Stimulated activated naive CD8-positive, alpha-beta T cell treated with anti-CD3 and anti-CD28 coated beads, Interleukin-15, amount 100 ng/mL, for 72 hours (primary cell): ENCODE data around the gene KMO.

Source experiments
- ATAC-seq: fragments of 150-1000 bp; cut with Tn5 transposase; 2 replicates; pipeline ENCODE4 v1.10.0; 2021; ENCODE audit warnings: mild to moderate bottlenecking, moderate library complexity
- DNase-seq, 2 donors: peaks; one replicate each; pipeline ENCODE4 v3.0.0; 2021 to 2022
- H3K27ac Mint-ChIP-seq, 2 donors: one replicate each; pipeline ENCODE4 v1.8.0; 2022; ENCODE audit warnings: mild to moderate bottlenecking in 2 of 2, mixed read lengths in 2 of 2, moderate library complexity in 2 of 2
- H3K27me3 Mint-ChIP-seq: one replicate; pipeline ENCODE4 v1.8.0; 2022; ENCODE audit warnings: mixed read lengths
- H3K4me1 Mint-ChIP-seq: one replicate; pipeline ENCODE4 v1.8.0; 2022; ENCODE audit warnings: mild to moderate bottlenecking, mixed read lengths
- H3K4me3 Mint-ChIP-seq, 2 donors: one replicate each; pipeline ENCODE4 v1.8.0; 2022; ENCODE audit warnings: mild to moderate bottlenecking in 2 of 2, mixed read lengths in 2 of 2, moderate library complexity in 1 of 2
- H3K9me3 Mint-ChIP-seq, 2 donors: one replicate each; pipeline ENCODE4 v1.8.0; 2022; ENCODE audit warnings: mixed read lengths in 2 of 2

The KMO gene

GRCh38 chr1:241603731-241604245 is 71.6 kb downstream of the KMO start:
- Mint-ChIP-seq H3K9me3 (no peaks in the 10 kb centered on the region), H3K4me1 (no peaks in the 10 kb centered on the region), H3K4me3 (no peak overlapping the region), H3K27me3 (no peaks in the 10 kb centered on the region), H3K27ac (peak overlapping the region in 1 of 2 donors; percentile 60)
- ATAC-seq (no peak), DNase-seq (no peak)

DNA sequence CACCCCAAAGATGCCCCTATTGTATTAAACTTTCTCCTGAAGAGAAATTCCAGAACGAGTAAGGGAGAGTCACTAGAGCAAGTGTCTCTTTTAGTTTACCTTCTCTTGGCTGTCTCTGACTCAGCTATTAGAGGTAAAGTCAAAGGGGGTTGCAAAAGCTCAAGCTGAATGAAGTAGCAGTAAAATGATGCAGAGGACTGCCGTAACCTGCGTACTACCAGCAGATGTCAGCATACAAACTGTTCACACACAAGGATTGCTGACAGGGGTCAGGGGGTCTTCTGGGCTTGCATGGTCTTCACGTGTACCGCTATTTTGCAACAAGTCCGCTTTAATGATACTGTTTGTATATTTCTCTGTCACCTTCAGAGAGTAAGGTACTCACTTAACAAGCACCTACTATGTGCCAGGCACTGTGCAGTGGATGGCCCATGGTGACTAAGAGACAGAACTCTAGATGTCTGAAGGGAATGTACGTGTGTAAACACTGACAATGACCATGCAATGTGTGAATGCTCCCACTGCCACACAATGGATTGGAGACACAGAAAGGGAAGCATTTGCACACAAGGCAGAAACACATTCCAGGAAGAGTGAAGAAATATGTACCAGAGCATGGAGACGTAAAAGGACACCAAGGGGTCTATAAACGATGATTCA is 73.1 kb downstream of the KMO start:
- H3K9me3 Mint-ChIP-seq: no peaks in the 10 kb centered on the region
- H3K27me3 Mint-ChIP-seq: no peaks in the 10 kb centered on the region
- no peak overlapping the region for H3K27ac Mint-ChIP-seq
- no peaks in the 10 kb centered on the region for H3K4me1 Mint-ChIP-seq
- ATAC-seq (no peak), DNase-seq (no peak)
- no peak overlapping the region for H3K4me3 Mint-ChIP-seq

DNA sequence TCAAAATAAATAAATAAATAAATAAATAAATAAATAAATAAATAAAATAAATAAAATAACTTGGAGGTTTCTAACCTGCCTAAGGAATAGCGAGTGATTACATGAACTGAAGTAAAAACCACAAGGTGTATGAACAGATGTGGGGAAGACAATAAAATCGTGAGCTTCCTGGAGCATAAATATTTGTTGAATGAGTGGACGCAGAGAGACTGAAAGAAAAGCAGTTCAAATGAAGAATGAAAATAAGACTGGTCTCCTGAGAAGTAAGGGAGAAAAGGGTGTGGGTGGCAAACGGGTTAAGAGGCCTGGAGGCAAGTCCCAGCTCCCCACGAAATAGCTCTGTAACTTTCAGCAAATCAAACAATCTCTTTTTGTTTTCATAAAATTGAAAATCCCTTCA is 74.4 kb downstream of the KMO start:
- DNase-seq: no peak
- Mint-ChIP-seq H3K4me1 (no peaks in the 10 kb centered on the region), H3K4me3 (no peak overlapping the region), H3K27ac (no peak overlapping the region), H3K27me3 (no peaks in the 10 kb centered on the region), H3K9me3 (no peaks in the 10 kb centered on the region)
- ATAC-seq: no peak

- no peak for ATAC-seq
- Mint-ChIP-seq H3K4me3 (no peak overlapping the region), H3K9me3 (no peaks in the 10 kb centered on the region), H3K4me1 (peaks cover 2% of the 10 kb centered on the region), H3K27ac (peak overlapping the region in 1 of 2 donors; percentile 54), H3K27me3 (no peaks in the 10 kb centered on the region)
- no peak for DNase-seq
These were observed 75.3 kb downstream of the KMO start for GRCh38 chr1:241607497-241607896.

- no peaks in the 10 kb centered on the region for H3K9me3 Mint-ChIP-seq
- no peak overlapping the region for H3K4me3 Mint-ChIP-seq
- DNase-seq (no peak), ATAC-seq (peak; percentile 57)
- no peaks in the 10 kb centered on the region for H3K27me3 Mint-ChIP-seq
- no peak overlapping the region for H3K27ac Mint-ChIP-seq
- H3K4me1 Mint-ChIP-seq: peaks cover 7% of the 10 kb centered on the region
These were observed 76.3 kb downstream of the KMO start for GRCh38 chr1:241608379-241609033.

DNA sequence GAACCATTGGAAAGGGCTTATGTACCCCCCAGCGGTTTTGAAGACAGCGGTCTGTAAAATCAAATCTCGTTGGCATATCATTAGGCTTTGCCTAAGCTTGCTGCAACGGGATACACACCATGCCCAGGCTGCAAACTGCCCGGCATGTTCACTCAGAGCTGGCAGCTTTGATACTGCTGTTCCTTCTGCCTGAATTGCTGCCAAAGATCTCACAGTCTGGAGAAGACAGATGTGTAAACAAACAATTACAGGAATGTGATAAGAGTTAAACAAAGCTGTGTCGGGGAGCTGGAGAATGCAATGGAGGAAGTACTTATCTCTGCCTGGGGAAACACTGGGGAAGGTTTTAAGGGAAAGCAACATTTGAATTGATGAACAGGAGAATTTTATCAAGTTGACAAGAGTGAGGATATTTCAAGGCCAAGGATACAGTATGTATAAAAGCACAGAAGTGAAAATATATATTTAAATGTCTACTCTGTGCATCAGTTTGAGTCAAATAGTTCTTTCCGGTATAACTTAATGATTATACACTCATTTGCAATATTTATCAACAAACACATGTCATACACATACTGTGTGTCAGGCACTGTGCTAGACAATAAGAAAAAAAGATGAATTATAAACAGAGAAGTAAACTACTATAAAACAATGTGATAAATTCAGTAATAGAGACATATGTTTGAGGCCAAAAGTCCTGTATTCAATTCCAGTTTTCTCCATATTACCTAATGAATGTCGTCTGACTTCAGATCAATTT is 78.1 kb downstream of the KMO start:
- H3K4me3 Mint-ChIP-seq: no peak overlapping the region
- DNase-seq (no peak), ATAC-seq (no peak)
- peaks cover 7% of the 10 kb centered on the region for H3K4me1 Mint-ChIP-seq
- no peaks in the 10 kb centered on the region for H3K27me3 Mint-ChIP-seq
- H3K9me3 Mint-ChIP-seq: no peaks in the 10 kb centered on the region
- H3K27ac Mint-ChIP-seq: no peak overlapping the region

- ATAC-seq: peak; percentile 80
- no peaks in the 10 kb centered on the region for H3K9me3 Mint-ChIP-seq
- H3K4me3 Mint-ChIP-seq: no peak overlapping the region
- DNase-seq: peak; percentile 13 to 15
- H3K27ac Mint-ChIP-seq: no peak overlapping the region
- no peaks in the 10 kb centered on the region for H3K27me3 Mint-ChIP-seq
- peaks cover 7% of the 10 kb centered on the region for H3K4me1 Mint-ChIP-seq
These were observed 78.9 kb downstream of the KMO start for GRCh38 chr1:241611063-241611462.

- no peak for ATAC-seq
These were observed 79.6 kb downstream of the KMO start for GRCh38 chr1:241611736-241612135.

GRCh38 chr1:241612533-241613477 is 80.6 kb downstream of the KMO start:
- no peaks in the 10 kb centered on the region for H3K27me3 Mint-ChIP-seq
- H3K9me3 Mint-ChIP-seq: no peaks in the 10 kb centered on the region
- H3K4me1 Mint-ChIP-seq: peaks cover 7% of the 10 kb centered on the region
- peak overlapping the region; percentile 7 to 18 for H3K4me3 Mint-ChIP-seq
- ATAC-seq (no peak), DNase-seq (no peak)
- H3K27ac Mint-ChIP-seq: peak overlapping the region in 1 of 2 donors; percentile 3

More at GRCh38 chr1:241611736-241612135, 79.6 kb downstream of the KMO start:
- DNase-seq: no peak
- Mint-ChIP-seq H3K4me1 (peaks cover 7% of the 10 kb centered on the region), H3K9me3 (no peaks in the 10 kb centered on the region), H3K27me3 (no peaks in the 10 kb centered on the region), H3K4me3 (no peak overlapping the region), H3K27ac (no peak overlapping the region)

DNA sequence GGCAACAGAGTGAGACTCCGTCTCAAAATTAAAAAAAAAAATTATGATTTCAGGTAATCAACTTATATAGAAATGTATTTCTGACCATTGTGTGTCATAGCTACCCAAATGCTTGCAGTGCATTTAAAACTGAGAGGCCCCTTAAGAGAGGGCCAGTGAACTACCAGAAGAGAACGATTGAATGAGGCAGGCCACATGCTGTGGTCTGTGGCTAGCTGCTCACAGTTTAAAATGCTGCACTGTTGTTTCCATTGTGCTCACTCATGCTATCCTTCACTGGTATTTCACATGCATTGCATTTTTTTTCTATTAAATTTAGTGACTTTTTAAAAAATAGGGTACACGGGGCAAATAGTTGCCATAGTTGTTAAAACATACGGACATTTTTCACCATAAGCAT is 82.0 kb downstream of the KMO start:
- Mint-ChIP-seq H3K4me3 (no peak overlapping the region), H3K27me3 (no peaks in the 10 kb centered on the region), H3K4me1 (peaks cover 13% of the 10 kb centered on the region), H3K9me3 (no peaks in the 10 kb centered on the region), H3K27ac (no peak overlapping the region)
- ATAC-seq: peak; percentile 68
- no peak for DNase-seq

GRCh38 chr1:241614572-241614971 is 82.4 kb downstream of the KMO start:
- Mint-ChIP-seq H3K9me3 (no peaks in the 10 kb centered on the region), H3K4me3 (no peak overlapping the region), H3K27ac (no peak overlapping the region), H3K27me3 (no peaks in the 10 kb centered on the region), H3K4me1 (peaks cover 13% of the 10 kb centered on the region)
- ATAC-seq: no peak
- DNase-seq: no peak

- Mint-ChIP-seq H3K27ac (no peak overlapping the region), H3K4me1 (peaks cover 13% of the 10 kb centered on the region), H3K27me3 (no peaks in the 10 kb centered on the region), H3K4me3 (no peak overlapping the region), H3K9me3 (no peaks in the 10 kb centered on the region)
- ATAC-seq (no peak), DNase-seq (no peak)
These were observed 83.1 kb downstream of the KMO start for GRCh38 chr1:241615043-241615974.

DNA sequence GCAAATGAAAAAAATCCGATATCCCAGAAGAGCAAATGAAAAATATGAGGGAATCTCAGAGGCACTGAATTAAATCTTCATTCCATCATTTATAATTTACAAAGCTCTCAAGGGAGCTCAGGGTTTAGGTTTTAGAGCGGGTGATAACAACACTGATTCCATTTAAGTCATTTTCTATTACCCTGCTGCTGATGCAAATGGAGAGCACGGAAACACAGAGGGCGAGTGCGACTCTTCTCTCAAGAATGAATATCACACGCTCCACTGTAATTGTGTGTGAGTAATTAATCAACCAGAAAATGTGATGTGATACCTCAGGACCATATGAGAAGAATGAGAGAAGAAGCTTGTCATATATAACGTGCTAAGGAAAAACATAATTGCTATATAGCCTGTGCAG is 85.2 kb downstream of the KMO start:
- H3K27ac Mint-ChIP-seq: no peak overlapping the region
- no peak overlapping the region for H3K4me3 Mint-ChIP-seq
- DNase-seq: no peak
- no peaks in the 10 kb centered on the region for H3K27me3 Mint-ChIP-seq
- no peak for ATAC-seq
- no peaks in the 10 kb centered on the region for H3K9me3 Mint-ChIP-seq
- H3K4me1 Mint-ChIP-seq: peaks cover 12% of the 10 kb centered on the region

- no peak overlapping the region for H3K4me3 Mint-ChIP-seq
- peaks cover 6% of the 10 kb centered on the region for H3K4me1 Mint-ChIP-seq
- H3K27me3 Mint-ChIP-seq: no peaks in the 10 kb centered on the region
- no peak for ATAC-seq
- DNase-seq: no peak
- no peak overlapping the region for H3K27ac Mint-ChIP-seq
- no peaks in the 10 kb centered on the region for H3K9me3 Mint-ChIP-seq
These were observed 90.5 kb downstream of the KMO start for GRCh38 chr1:241622669-241623068.
